ENCODE measurements around the gene TMPRSS7. TPM values are rescaled to one million over a fixed set of nuclear protein-coding genes. Genes with fewer than 3 reads are reported as not detected.
"Not testable (repeated sequence)": the region's sequence is repeated elsewhere in the genome, so short reads cannot be mapped to it uniquely, and the experiment has no call there.

The TMPRSS7 gene
- total RNA-seq, 1 donor from 2014 or later: not detected

DNA sequence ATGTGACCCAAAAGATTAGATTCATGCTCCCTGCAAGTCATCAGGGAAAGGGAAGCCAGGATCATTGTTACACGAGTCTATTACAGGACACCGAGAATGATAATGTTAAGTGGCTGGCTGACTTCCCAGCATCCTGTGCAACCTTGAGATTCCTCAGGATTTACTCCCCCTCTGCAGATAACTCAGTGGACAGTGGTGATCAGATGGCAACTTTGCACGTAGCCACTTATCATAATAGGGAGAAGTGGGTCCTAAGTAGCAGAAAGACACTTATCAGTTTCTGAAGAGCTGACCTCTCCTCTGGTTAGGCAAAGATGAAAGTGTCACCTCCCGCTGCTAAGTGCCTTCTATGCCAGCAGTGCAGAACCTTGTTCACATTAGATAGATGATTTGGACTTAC lies 6.7 kb upstream of the TMPRSS7 start:
- H3K4me3 ChIP-seq: no peak overlapping the region

DNA sequence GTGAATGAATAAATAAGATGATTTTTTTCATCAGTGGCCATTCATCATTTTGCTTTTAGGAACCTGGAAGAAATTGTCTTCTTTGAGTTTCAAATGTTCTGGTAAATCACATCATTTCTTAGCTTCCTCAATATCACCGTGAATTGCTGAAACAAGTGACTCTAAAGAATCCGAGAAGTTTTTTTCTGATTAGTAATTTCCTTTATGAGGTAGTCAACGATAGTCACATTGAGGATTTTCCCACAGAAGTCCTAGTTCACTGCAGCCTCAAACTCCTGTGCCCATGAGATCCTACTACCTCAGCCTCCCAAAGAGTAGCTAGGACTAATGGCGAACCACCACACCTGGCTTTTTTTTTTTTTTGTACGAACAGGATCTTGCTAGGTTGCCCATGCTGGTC lies 3.6 kb upstream of the TMPRSS7 start:
- Histone ChIP-seq H3K27me3 (no peaks in the 10 kb centered on the region), H3K4me3 (no peak overlapping the region), H3K9me3 (no peaks in the 10 kb centered on the region), H3K27ac (no peak overlapping the region), H3K4me1 (no peaks in the 10 kb centered on the region), H3K36me3 (no peaks in the 10 kb centered on the region)
- no peak for TF ChIP-seq CTCF (IDR thresholded peaks at IDR 0.05)
- no peak for DNase-seq (ENCODE audit: low spot score in 2 of 2)
- intact Hi-C loops (cut with DNase I): no loop called here

More for the DNA sequence above, 6.7 kb upstream of the TMPRSS7 start:
- DNase-seq (ENCODE audit: low spot score in 2 of 2): no peak
- Histone ChIP-seq H3K9me3 (no peaks in the 10 kb centered on the region), H3K27me3 (no peaks in the 10 kb centered on the region), H3K4me1 (no peaks in the 10 kb centered on the region), H3K27ac (no peak overlapping the region), H3K36me3 (no peaks in the 10 kb centered on the region)
- no peak for TF ChIP-seq CTCF (IDR thresholded peaks at IDR 0.05)
- intact Hi-C loops (cut with DNase I): no loop called here

DNA sequence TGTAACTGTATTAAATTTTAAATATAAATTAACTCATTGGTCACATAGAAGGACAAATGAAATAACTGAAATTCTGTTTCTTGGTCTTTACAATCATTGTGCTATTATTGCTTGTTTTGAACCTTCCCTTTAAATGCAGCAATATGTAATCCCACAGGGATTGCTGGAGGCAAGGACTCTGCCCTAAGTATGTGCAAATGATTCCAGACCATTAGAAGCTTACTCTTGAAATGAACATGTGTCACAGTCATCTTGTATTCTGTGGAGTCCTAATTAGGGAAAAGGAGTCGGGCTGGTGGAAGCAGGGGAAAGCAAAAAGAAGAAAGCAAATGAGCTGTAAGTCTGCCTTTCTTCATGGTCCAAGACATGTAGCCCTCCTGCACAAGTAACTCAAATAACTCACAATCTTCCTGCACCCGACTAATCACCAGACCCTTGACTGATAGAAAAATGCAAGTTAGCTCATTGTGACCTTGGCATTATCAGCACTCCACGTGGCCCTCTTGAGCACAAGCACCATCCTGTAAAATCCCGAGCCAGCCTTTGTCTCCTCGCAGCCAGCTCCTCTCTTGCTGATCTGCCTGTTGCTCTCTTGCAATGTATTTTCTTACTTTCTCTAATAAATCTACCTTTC lies 2.3 kb upstream of the TMPRSS7 start:
- no peaks in the 10 kb centered on the region for H3K36me3 ChIP-seq
- intact Hi-C loops (cut with DNase I): no loop called here
- no peak for TF ChIP-seq CTCF (IDR thresholded peaks at IDR 0.05)
- no peak overlapping the region for H3K27ac ChIP-seq
- H3K27me3 ChIP-seq: no peaks in the 10 kb centered on the region
- no peaks in the 10 kb centered on the region for H3K9me3 ChIP-seq
- no peak overlapping the region for H3K4me3 ChIP-seq
- H3K4me1 ChIP-seq: no peaks in the 10 kb centered on the region
- DNase-seq (ENCODE audit: low spot score in 2 of 2): no peak

GRCh38 chr3:112035241-112035640 lies 705 bp downstream of the TMPRSS7 start:
- intact Hi-C loops (cut with DNase I): no loop called here
- Histone ChIP-seq H3K4me1 (no peaks in the 10 kb centered on the region), H3K36me3 (no peaks in the 10 kb centered on the region), H3K9me3 (no peaks in the 10 kb centered on the region), H3K27me3 (no peaks in the 10 kb centered on the region), H3K4me3 (no peak overlapping the region), H3K27ac (no peak overlapping the region)
- DNase-seq (ENCODE audit: low spot score in 2 of 2): no peak
- no peak for TF ChIP-seq CTCF (IDR thresholded peaks at IDR 0.05)

DNA sequence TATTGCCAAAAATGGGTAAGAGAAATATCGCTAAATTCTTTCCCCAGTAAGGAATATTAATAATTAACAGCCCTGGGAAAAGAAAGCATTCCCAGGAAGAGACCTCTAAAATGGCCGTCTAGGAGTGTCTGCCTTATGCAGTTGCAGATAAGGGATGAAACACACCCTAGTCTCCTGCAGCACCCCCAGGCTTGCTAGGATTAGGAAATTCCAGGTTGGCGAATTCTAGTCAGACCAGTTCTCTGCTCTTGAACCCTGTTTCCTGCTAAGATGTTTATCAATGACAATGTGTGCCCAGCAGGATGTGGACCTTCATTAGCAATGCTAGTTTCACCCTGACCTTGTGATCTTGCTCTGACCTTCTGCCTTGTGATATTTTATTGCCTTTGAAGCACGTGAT lies 2.7 kb downstream of the TMPRSS7 start:
- not testable (repeated sequence) for H3K4me3 ChIP-seq

GRCh38 chr3:112038863-112039262 lies 4.3 kb downstream of the TMPRSS7 start:
- no peaks in the 10 kb centered on the region for H3K9me3 ChIP-seq
- H3K4me1 ChIP-seq: peaks cover 0 to 1% of the 10 kb centered on the region in 2 donors
- intact Hi-C loops (cut with DNase I): no loop called here
- H3K27ac ChIP-seq: no peak overlapping the region
- H3K27me3 ChIP-seq: no peaks in the 10 kb centered on the region
- DNase-seq (ENCODE audit: low spot score in 2 of 2): no peak
- H3K36me3 ChIP-seq: no peaks in the 10 kb centered on the region
- no peak for TF ChIP-seq CTCF (IDR thresholded peaks at IDR 0.05)
- no peak overlapping the region for H3K4me3 ChIP-seq

More for the DNA sequence above, 2.7 kb downstream of the TMPRSS7 start:
- H3K9me3 ChIP-seq; intact Hi-C loops (cut with DNase I); H3K36me3 ChIP-seq; H3K4me1 ChIP-seq; H3K27me3 ChIP-seq; DNase-seq (ENCODE audit: low spot score in 2 of 2); H3K27ac ChIP-seq: not testable (repeated sequence)

Measured in ascending aorta (tissue), 2 donors.